ENCODE results near the gene LRRC47. TPM values are rescaled to one million over a fixed set of nuclear protein-coding genes. Genes with fewer than 3 reads are reported as not detected.
A peak's percentile ranks its signal among the peaks of the same experiment; 100 is the strongest.

The LRRC47 gene
- total and polyA plus RNA-seq, 2 of the 13 experiments (the other 11 are each of a cell fraction or from before 2014, with no cell fraction given): 18.3 to 52.5 TPM

DNA sequence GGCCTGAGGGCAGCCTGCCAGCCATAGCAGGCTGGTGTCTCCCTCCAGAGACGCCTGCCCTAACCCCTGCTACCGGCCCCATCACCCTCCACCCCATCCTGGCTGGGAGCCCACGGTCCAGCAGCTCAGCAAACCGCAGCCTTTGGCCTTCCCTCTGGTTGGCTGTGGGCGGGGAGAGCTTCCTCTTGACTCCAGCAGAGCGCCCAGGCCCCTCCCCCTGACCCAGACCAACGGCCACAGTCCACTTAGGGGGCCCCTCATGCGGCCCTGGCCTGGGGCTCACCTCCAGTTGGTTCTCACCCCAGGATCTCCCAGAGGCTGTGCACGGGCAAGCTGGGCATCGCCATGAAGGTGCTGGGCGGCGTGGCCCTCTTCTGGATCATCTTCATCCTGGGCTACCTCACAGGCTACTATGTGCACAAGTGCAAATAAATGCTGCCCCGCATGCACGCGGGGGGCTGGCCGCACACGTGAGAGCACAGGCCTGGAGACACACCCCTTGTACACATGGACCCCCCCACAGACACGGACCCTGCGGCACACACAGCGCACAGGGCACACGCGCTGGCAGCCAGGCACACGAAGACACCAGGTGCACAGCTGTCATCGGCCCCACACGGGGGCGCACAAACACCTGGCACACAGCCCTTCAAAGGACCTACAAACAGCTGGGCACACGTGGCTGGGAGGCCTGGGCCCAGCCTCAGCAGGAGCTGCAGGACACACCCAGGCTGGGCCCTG is 20.6 kb downstream of the LRRC47 start (continued):
- no peak for TF ChIP-seq TIGD3 (CRISPR knock-in tag; IDR thresholded peaks at IDR 0.05; ENCODE audit: borderline replicate concordance)
- TF ChIP-seq ZBTB14 (CRISPR knock-in tag; IDR thresholded peaks at IDR 0.05): no peak
- no peak for TF ChIP-seq ZNF30 (CRISPR knock-in tag; IDR thresholded peaks at IDR 0.05)
- TF ChIP-seq, protein P1, sequence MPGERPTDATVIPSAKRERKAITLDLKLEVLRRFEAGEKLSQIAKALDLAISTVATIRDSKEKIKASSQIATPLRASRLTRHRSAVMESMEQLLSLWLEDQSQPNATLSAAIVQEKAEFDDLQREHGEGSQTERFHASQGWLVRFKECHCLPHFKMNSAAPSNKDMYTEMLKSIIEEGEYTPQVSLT (CRISPR knock-in tag; IDR thresholded peaks at IDR 0.05; ENCODE audit: borderline replicate concordance, low read depth): no peak
- TF ChIP-seq, protein P2, sequence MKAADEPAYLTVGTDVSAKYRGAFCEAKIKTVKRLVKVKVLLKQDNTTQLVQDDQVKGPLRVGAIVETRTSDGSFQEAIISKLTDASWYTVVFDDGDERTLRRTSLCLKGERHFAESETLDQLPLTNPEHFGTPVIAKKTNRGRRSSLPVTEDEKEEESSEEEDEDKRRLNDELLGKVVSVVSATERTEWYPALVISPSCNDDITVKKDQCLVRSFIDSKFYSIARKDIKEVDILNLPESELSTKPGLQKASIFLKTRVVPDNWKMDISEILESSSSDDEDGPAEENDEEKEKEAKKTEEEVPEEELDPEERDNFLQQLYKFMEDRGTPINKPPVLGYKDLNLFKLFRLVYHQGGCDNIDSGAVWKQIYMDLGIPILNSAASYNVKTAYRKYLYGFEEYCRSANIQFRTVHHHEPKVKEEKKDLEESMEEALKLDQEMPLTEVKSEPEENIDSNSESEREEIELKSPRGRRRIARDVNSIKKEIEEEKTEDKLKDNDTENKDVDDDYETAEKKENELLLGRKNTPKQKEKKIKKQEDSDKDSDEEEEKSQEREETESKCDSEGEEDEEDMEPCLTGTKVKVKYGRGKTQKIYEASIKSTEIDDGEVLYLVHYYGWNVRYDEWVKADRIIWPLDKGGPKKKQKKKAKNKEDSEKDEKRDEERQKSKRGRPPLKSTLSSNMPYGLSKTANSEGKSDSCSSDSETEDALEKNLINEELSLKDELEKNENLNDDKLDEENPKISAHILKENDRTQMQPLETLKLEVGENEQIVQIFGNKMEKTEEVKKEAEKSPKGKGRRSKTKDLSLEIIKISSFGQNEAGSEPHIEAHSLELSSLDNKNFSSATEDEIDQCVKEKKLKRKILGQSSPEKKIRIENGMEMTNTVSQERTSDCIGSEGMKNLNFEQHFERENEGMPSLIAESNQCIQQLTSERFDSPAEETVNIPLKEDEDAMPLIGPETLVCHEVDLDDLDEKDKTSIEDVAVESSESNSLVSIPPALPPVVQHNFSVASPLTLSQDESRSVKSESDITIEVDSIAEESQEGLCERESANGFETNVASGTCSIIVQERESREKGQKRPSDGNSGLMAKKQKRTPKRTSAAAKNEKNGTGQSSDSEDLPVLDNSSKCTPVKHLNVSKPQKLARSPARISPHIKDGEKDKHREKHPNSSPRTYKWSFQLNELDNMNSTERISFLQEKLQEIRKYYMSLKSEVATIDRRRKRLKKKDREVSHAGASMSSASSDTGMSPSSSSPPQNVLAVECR (CRISPR knock-in tag; IDR thresholded peaks at IDR 0.05; ENCODE audit: borderline replicate concordance): peak; percentile 82
- peak; percentile 23; the same call in 1 of the 2 replicates for TF ChIP-seq PHF8 (CRISPR knock-in tag; IDR thresholded peaks at IDR 0.05)
- 0 out of 2 replicates have a peak, but pooled peaks have one; percentile 63 for TF ChIP-seq NPAS2 (CRISPR knock-in tag; IDR thresholded peaks at IDR 0.05; ENCODE audit: borderline replicate concordance)
- TF ChIP-seq, protein P3, sequence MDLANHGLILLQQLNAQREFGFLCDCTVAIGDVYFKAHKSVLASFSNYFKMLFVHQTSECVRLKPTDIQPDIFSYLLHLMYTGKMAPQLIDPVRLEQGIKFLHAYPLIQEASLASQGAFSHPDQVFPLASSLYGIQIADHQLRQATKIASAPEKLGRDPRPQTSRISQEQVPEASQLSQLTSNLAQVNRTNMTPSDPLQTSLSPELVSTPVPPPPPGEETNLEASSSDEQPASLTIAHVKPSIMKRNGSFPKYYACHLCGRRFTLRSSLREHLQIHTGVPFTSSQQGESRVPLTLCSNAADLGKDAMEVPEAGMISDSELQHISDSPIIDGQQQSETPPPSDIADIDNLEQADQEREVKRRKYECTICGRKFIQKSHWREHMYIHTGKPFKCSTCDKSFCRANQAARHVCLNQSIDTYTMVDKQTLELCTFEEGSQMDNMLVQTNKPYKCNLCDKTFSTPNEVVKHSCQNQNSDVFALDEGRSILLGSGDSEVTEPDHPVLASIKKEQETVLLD (CRISPR knock-in tag; IDR thresholded peaks at IDR 0.05; ENCODE audit: low read depth): no peak
- peak; percentile 58; the same call in 1 of the 2 replicates for TF ChIP-seq ZNF792 (CRISPR knock-in tag; IDR thresholded peaks at IDR 0.05)
- TF ChIP-seq ZNF263 (CRISPR knock-in tag; IDR thresholded peaks at IDR 0.05): peak; percentile 58; the same call in 1 of the 2 replicates
- no peak for TF ChIP-seq CC2D1A (CRISPR knock-in tag; IDR thresholded peaks at IDR 0.05)
- TF ChIP-seq TGIF2 (CRISPR knock-in tag; IDR thresholded peaks at IDR 0.05): peak; percentile 87; the same call in 1 of the 2 replicates
- TF ChIP-seq ZFP1 (CRISPR knock-in tag; IDR thresholded peaks at IDR 0.05): no peak
- TF ChIP-seq SMAD1 (CRISPR knock-in tag; IDR thresholded peaks at IDR 0.05; ENCODE audit: borderline replicate concordance, low read depth): no peak
- TF ChIP-seq, protein P4, sequence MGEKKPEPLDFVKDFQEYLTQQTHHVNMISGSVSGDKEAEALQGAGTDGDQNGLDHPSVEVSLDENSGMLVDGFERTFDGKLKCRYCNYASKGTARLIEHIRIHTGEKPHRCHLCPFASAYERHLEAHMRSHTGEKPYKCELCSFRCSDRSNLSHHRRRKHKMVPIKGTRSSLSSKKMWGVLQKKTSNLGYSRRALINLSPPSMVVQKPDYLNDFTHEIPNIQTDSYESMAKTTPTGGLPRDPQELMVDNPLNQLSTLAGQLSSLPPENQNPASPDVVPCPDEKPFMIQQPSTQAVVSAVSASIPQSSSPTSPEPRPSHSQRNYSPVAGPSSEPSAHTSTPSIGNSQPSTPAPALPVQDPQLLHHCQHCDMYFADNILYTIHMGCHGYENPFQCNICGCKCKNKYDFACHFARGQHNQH (CRISPR knock-in tag; IDR thresholded peaks at IDR 0.05): 0 out of 2 replicates have a peak, but pooled peaks have one; percentile 53
- TF ChIP-seq ZNF589 (CRISPR knock-in tag; conservative IDR thresholded peaks at IDR 0.05): peak; percentile 83
- no peak for TF ChIP-seq BCL6 (CRISPR knock-in tag; IDR thresholded peaks at IDR 0.05)
- no peak for TF ChIP-seq ZFP41 (CRISPR knock-in tag; IDR thresholded peaks at IDR 0.05; ENCODE audit: borderline replicate concordance)
- peak; percentile 65 for TF ChIP-seq RARA (CRISPR knock-in tag; IDR thresholded peaks at IDR 0.05)
- peak; percentile 84 for TF ChIP-seq PHF21A (CRISPR knock-in tag; IDR thresholded peaks at IDR 0.05)
